HG02678 (cell line): ENCODE results near the gene SYTL3.

Source experiments
- ATAC-seq: cut with Tn5 transposase; IDR thresholded peaks from one replicate; pipeline ENCODE4 v1.9.1; 2021; ENCODE audit warnings: mild to moderate bottlenecking, moderate library complexity; ENCODE audit not compliant: unreplicated experiment

The SYTL3 gene

GRCh38 chr6:158808442-158808833 lies 158.6 kb downstream of the SYTL3 start:
- no peak for ATAC-seq

DNA sequence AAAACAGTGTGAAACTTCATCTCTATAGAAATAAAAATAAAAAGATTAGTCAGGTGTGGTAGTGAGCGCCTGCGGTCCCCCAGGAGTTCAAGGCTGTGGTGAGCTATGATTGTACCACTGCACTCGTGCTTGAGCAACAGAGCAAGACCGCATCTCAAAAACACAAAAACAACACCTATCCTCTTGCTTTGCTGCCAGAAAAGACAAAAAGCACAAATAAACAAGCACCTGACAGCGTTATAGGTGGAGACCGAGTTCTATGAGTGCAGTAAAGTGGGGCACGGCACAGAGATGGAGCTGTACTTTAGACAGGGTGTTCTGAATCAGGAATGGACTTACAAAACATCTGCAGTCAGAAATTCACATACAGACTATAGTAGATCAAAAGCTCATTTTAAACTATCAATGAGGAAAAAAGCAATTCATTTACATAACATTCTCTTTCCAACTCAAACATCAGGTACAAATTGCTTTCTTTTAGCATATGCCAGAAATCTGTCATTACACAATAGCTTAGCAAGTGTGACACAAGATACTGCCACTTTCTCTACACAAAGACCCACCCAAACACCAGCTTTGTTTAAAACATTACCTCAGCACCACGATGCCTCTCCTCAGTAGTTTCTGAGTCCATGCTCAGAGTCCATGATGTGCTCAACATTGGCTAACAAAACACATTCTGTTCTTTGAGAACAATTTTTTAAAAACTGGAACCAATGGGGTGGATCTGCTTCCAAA lies 159.3 kb downstream of the SYTL3 start:
- ATAC-seq: peak; percentile 75

DNA sequence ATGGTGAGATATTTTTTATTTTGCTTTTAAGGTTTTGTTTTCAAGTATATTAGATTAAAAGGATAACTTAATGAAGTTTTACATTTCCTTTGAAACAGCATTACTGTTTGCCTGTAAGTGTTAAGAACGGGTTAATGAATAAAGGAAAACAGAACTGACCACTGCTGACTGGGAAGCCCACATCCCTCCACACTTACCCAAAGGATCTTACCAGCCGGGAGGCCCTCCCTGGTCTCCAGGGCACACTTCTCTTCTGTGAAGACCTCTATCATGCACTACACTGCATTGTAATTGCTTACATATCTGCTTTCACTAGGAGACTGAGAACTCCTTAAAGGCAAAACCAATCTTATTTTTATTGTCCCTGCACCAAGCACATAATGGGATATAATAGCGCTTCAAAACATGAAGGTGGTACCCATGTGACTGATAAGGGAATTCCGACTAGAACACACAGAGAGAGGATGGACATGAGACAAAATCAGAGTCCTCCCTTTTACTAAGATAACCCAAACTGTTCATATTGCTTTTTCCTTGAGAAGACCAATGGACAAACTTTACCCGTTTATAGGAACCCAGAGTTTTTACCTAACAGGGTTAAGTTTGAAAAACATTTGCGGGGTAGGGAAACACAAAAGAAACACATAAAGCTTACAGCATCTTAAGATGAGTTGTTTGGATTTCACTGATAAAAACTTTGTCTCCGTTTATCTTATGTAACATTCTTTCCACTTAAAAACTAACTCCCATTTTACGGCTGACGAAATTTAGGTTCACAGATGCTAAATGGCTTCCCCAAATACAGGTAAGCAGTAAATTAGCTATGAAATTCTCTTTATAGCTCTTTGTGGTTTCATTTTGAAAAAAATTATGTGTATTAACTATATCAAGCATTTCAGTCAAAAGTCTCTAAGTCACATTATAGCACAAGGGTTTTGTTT lies 160.6 kb downstream of the SYTL3 start:
- no peak for ATAC-seq

DNA sequence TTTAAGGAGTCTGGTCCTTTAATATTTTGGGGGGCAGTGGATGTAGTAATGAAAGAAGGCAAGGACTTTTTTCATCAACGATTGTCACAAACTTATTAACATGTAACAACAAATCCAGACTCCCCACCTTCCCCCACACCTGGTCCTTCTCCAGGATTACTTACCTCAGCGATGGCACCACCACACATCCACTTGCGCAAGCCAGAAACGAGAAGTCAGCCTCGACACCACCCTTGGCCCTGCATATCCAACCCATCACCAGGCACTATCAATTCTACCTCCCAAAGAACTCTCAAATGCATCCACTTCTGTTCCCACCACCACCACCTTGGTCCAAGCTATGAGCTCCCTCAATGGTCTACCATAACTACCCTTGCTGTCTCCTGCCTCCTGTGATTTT lies 162.8 kb downstream of the SYTL3 start:
- ATAC-seq: no peak

GRCh38 chr6:158813032-158813431 lies 163.2 kb downstream of the SYTL3 start:
- ATAC-seq: no peak
